ENCODE measurements around the gene SLC22A3.
A peak's percentile ranks its signal among the peaks of the same experiment; 100 is the strongest.
"Not testable (repeated sequence)": the region's sequence is repeated elsewhere in the genome, so short reads cannot be mapped to it uniquely, and the experiment has no call there.

SLC22A3 gene

DNA sequence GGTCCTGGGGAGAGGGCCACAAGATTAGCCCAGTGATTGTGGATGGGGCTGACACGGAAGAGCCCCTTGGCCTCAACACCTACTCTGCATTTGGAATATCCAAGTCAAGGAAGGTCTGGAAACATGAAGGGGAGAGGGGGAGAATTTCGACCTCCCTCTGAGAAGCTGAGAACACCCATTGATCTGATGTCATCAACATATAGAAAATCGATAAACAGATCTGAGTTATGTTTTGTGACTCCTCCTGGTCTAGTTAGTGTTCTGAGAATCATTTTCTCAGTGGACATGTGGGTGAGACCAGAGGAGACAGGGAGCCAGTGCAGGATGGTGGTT is 108.0 kb downstream of the SLC22A3 start:
- CTCF ChIA-PET, result interaction anchor here (0.6 to 1.9 kb wide), 4 partner anchors 158 to 368 kb away, joined by 3 to 17 read pairs (median 6); no protein-coding TSS in a partner anchor
- no peak for DNase-seq (ENCODE audit: low spot score)
- TF ChIP-seq, protein P1, sequence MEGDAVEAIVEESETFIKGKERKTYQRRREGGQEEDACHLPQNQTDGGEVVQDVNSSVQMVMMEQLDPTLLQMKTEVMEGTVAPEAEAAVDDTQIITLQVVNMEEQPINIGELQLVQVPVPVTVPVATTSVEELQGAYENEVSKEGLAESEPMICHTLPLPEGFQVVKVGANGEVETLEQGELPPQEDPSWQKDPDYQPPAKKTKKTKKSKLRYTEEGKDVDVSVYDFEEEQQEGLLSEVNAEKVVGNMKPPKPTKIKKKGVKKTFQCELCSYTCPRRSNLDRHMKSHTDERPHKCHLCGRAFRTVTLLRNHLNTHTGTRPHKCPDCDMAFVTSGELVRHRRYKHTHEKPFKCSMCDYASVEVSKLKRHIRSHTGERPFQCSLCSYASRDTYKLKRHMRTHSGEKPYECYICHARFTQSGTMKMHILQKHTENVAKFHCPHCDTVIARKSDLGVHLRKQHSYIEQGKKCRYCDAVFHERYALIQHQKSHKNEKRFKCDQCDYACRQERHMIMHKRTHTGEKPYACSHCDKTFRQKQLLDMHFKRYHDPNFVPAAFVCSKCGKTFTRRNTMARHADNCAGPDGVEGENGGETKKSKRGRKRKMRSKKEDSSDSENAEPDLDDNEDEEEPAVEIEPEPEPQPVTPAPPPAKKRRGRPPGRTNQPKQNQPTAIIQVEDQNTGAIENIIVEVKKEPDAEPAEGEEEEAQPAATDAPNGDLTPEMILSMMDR (conservative IDR thresholded peaks at IDR 0.05; ENCODE audit: low read depth), result peak; percentile 75
- POLR2A ChIA-PET (ENCODE audit: low non-redundant PET), result no interaction called here
- peak overlapping the region; percentile 60; the same call in 1 of the 2 replicates for H3K27ac ChIP-seq

DNA sequence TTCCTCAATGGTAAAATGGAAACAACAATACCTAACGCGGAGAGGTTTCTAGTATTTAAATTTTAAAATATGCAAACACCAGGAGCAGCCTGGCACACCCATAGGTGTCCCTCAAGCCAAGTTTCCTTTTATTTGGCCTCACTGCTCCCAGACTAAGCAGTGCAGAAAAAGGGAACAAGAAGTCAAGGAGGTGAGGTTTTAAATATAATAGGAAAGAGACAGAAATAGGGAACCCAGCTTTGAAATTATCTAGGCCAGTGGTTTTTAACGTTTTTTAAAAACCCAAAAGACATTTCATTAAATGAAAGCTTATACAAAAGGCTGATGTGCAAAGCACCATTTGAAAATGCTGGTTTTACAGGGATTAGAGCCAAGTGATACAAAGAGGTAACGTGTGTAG is 109.6 kb downstream of the SLC22A3 start:
- CTCF ChIA-PET, result interaction anchor here (0.7 kb wide), 1 partner anchor 252 kb away, joined by 3 read pairs; no protein-coding TSS in a partner anchor
- POLR2A ChIA-PET (ENCODE audit: low non-redundant PET), result no interaction called here
- DNase-seq (ENCODE audit: low spot score), result no peak
- H3K27ac ChIP-seq, result no peak overlapping the region
- TF ChIP-seq, protein P1 (conservative IDR thresholded peaks at IDR 0.05; ENCODE audit: low read depth), result no peak

DNA sequence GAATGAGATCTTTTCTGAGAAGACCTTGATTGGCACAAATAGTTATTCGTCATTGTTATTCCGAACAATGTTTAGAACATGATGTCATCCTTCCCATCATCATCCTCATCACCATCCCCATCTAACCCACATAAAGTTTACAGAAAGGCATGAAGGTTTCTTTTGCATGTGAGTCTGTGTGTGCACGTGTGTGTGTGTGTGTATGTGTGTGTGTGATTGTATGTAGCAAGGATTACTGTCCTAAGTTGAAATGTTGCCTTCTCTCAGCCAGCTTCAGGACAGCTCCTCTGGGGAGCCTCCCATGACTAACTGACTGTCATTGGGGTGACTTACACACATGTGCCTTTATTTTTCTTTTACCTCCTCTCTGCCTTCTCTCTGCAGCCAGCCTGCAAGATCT is 113.5 kb downstream of the SLC22A3 start:
- CTCF ChIA-PET, result interaction anchor here (0.7 kb wide), 1 partner anchor 58 kb away, joined by 3 read pairs; no protein-coding TSS in a partner anchor
- TF ChIP-seq, protein P1 (conservative IDR thresholded peaks at IDR 0.05; ENCODE audit: low read depth), result no peak
- no peak overlapping the region for H3K27ac ChIP-seq
- DNase-seq (ENCODE audit: low spot score), result no peak
- POLR2A ChIA-PET (ENCODE audit: low non-redundant PET), result no interaction called here

DNA sequence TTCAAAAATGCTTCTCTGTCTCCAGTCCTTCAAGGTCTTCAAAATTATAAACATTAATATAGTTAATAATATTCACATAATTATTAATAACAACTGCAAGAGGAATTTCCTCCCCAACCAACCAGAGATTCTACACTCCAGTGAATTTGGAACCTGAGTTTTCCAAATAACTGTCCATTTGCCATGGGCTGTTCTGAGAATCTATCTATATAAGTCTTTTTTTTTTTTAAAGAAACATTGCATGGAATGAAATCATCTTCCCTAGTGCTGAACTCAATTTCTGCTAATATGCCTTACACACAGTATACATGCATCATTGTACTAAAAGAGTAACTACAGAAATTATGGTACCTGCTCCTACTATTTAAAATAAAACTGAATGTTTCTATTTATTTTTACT is 113.9 kb downstream of the SLC22A3 start:
- TF ChIP-seq, protein P1 (conservative IDR thresholded peaks at IDR 0.05; ENCODE audit: low read depth), result no peak
- CTCF ChIA-PET, result interaction anchor here (0.7 kb wide), 1 partner anchor 57 kb away, joined by 3 read pairs; no protein-coding TSS in a partner anchor
- no peak for DNase-seq (ENCODE audit: low spot score)
- POLR2A ChIA-PET (ENCODE audit: low non-redundant PET), result no interaction called here
- H3K27ac ChIP-seq, result no peak overlapping the region

DNA sequence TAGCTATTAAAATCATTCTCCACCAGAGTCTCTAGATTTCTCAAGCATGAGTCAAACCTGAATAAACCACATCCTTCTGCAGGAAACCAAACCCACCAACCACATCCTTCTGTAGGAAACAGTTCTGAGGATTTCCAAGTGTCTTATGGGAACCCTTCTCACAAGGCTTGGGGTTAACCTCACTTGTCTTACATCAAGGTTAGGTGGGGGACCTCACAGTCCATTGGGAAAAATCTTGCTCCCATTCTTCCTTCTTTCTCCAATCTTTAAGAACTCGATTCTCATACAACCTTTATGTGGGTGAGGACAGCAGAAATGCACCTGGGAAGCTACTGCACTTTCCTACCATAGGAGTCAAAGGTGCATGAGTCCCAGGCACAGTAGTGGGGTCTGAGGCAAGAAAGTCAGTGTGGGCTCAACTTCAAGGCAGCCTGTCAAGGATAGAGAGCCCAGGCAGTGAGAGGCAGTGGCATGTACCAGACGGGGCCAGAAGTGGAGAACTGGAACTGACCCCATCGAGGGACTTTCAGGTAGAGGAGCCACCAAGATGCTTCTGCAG is 114.5 kb downstream of the SLC22A3 start:
- ChIA-PET CTCF (no interaction called here), POLR2A (ENCODE audit: low non-redundant PET) (no interaction called here)
- H3K27ac ChIP-seq, result peak overlapping the region; percentile 49; the same call in 1 of the 2 replicates
- peak; percentile 59 for DNase-seq (ENCODE audit: low spot score)
- TF ChIP-seq, protein P1 (conservative IDR thresholded peaks at IDR 0.05; ENCODE audit: low read depth), result no peak

DNA sequence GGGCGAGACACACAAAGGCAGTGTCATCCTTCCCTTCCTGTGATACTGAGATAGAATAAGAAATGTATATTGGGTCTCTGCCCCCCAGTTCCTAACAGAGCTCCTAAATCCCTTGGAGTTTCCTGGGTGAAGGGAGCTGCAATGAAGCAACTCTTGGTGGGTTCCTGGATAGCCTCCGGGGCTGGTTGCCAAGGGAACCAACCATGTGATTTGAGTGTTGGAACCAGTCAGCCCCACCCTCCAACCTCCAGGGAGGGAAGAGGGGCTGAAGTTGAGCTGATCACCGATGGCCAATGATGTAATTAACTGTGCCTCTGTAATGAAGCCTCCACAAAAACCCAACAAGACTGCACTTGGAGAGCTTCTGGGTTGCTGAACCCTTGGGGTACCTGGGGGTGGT is 116.6 kb downstream of the SLC22A3 start:
- no peak for DNase-seq (ENCODE audit: low spot score)
- POLR2A ChIA-PET (ENCODE audit: low non-redundant PET), result no interaction called here
- CTCF ChIA-PET, result interaction anchor here (0.8 to 1.4 kb wide), 2 partner anchors 9 to 838 kb away, joined by 4 read pairs; no protein-coding TSS in a partner anchor
- TF ChIP-seq, protein P1 (conservative IDR thresholded peaks at IDR 0.05; ENCODE audit: low read depth), result no peak
- H3K27ac ChIP-seq, result no peak overlapping the region

DNA sequence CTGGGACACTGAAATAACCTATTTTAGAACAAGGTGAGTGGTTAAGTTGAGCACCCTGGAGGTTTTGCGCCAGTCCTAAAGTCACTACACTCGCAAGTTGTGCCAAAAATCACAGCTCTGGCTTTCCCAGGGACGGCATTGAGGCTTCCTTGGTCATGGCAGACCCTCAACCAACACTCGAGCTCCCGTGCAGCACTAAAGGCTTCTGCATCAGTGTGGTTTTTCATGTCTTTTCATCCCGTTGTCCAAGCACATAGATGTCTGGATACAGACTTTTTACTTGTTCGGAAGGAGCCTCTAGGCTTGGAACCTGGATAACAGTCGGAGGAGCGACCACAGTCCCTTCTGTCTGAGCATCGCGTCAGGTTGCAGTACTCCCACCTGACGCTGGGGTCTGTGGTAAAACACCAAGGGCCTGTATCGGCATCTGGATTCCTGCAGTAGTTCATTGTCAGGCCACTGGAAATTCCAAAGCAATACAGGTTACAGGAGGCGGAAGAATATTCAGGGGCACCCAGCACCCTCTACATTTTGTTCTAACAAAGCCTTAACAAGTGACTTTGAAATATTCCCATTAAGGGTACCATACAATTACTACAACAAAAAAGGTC is 119.2 kb downstream of the SLC22A3 start:
- CTCF ChIA-PET; H3K27ac ChIP-seq; DNase-seq (ENCODE audit: low spot score); POLR2A ChIA-PET (ENCODE audit: low non-redundant PET): not testable (repeated sequence)

All from RWPE1 (cell line).